DMS53 treated with DMSO at 0.1 percent for 48 hours (cell line): ENCODE results near the gene ADRM1.

ENCODE experiments used
- DNase-seq: peaks from one replicate; lab custom pipeline; 2025; ENCODE audit not compliant: unreplicated experiment; lab: John Stamatoyannopoulos, UW

ADRM1 gene

GRCh38 chr20:62302341-62303061 lies at the start of gene ADRM1:
Gene ADRM1, plus strand, starts transcription at chr20:62302997. Its CDS starts 572 bp downstream, at chr20:62303569.
- peak; percentile 89 for DNase-seq

GRCh38 chr20:62253398-62253797 lies 49.4 kb upstream of the ADRM1 start:
- DNase-seq: no peak

- no peak for DNase-seq
These were observed 48.6 kb upstream of the ADRM1 start for GRCh38 chr20:62254021-62254724.

- DNase-seq: no peak
These were observed 46.8 kb upstream of the ADRM1 start for GRCh38 chr20:62255976-62256375.

GRCh38 chr20:62258499-62259293 lies 44.1 kb upstream of the ADRM1 start:
- no peak for DNase-seq

- no peak for DNase-seq
These were observed 43.6 kb upstream of the ADRM1 start for GRCh38 chr20:62259294-62259565.

- DNase-seq: no peak
These were observed 40.7 kb upstream of the ADRM1 start for GRCh38 chr20:62262064-62262463.

- no peak for DNase-seq
These were observed 39.4 kb upstream of the ADRM1 start for GRCh38 chr20:62263396-62263795.

GRCh38 chr20:62265365-62265764 lies 37.4 kb upstream of the ADRM1 start:
- DNase-seq: no peak

GRCh38 chr20:62266340-62266739 lies 36.5 kb upstream of the ADRM1 start:
- no peak for DNase-seq

- DNase-seq: no peak
These were observed 35.9 kb upstream of the ADRM1 start for GRCh38 chr20:62266851-62267250.

- no peak for DNase-seq
These were observed 35.3 kb upstream of the ADRM1 start for GRCh38 chr20:62267543-62267942.

- no peak for DNase-seq
These were observed 34.4 kb upstream of the ADRM1 start for GRCh38 chr20:62268228-62268900.

GRCh38 chr20:62269378-62269777 lies 33.4 kb upstream of the ADRM1 start:
- DNase-seq: no peak

GRCh38 chr20:62269871-62270270 lies 32.9 kb upstream of the ADRM1 start:
- DNase-seq: no peak

GRCh38 chr20:62272200-62272599 lies 30.6 kb upstream of the ADRM1 start:
- DNase-seq: no peak

- no peak for DNase-seq
These were observed 29.4 kb upstream of the ADRM1 start for GRCh38 chr20:62273416-62273815.

GRCh38 chr20:62274332-62274950 lies 28.4 kb upstream of the ADRM1 start:
- DNase-seq: no peak

- DNase-seq: no peak
These were observed 27.6 kb upstream of the ADRM1 start for GRCh38 chr20:62275219-62275618.

GRCh38 chr20:62276439-62276838 lies 26.4 kb upstream of the ADRM1 start:
- no peak for DNase-seq

- no peak for DNase-seq
These were observed 25.5 kb upstream of the ADRM1 start for GRCh38 chr20:62277253-62277652.
